ENCODE results near the gene PTF1A. TPM values are rescaled to one million over a fixed set of nuclear protein-coding genes. Genes with fewer than 3 reads are reported as not detected.

Gene PTF1A
- total and polyA plus RNA-seq, 7 donors, result not detected

GRCh38 chr10:23198610-23198939 lies 6.5 kb downstream of the PTF1A start:
- Histone ChIP-seq H3K4me1 (peaks cover 4% of the 10 kb centered on the region), H3K27ac (no peak overlapping the region), H3K4me3 (no peak overlapping the region), H3K27me3 (ENCODE audit: insufficient read depth in 3 of 3, low read length in 2 of 3) (peaks cover 6 to 96% (median 21%) of the 10 kb centered on the region in 3 donors), H3K36me3 (ENCODE audit: insufficient read depth in 1 of 2, low read depth in 1 of 2) (no peaks in the 10 kb centered on the region), H3K9me3 (no peaks in the 10 kb centered on the region)
- no peak for TF ChIP-seq CTCF (IDR thresholded peaks at IDR 0.05)
- 6 to 9% (median 8%) methylated on average over 13 of the region's 13 CpGs for WGBS, 3 donors
- no peak for ATAC-seq
- intact Hi-C loops (cut with DNase I), result no loop called here
- no peak for DNase-seq

GRCh38 chr10:23198940-23199767 lies 7.0 kb downstream of the PTF1A start:
- peaks cover 4% of the 10 kb centered on the region for H3K4me1 ChIP-seq
- H3K9me3 ChIP-seq, result no peaks in the 10 kb centered on the region
- no peak overlapping the region for H3K4me3 ChIP-seq
- no peak for TF ChIP-seq CTCF (IDR thresholded peaks at IDR 0.05)
- WGBS, 3 donors, result 1 to 3% (median 3%) methylated on average over 47 to 60 of the region's 60 CpGs
- DNase-seq (no peak), ATAC-seq (no peak)
- intact Hi-C loops (cut with DNase I), result no loop called here
- H3K27ac ChIP-seq, result no peak overlapping the region
- no peaks in the 10 kb centered on the region for H3K36me3 ChIP-seq (ENCODE audit: insufficient read depth in 1 of 2, low read depth in 1 of 2)
- H3K27me3 ChIP-seq (ENCODE audit: insufficient read depth in 3 of 3, low read length in 2 of 3), result peaks cover 4 to 96% (median 21%) of the 10 kb centered on the region in 3 donors

GRCh38 chr10:23199768-23200511 lies 7.8 kb downstream of the PTF1A start:
- ATAC-seq, result no peak

GRCh38 chr10:23200586-23200985 lies 8.5 kb downstream of the PTF1A start:
- H3K4me3 ChIP-seq, result no peak overlapping the region
- DNase-seq (no peak), ATAC-seq (no peak)
- no peak for TF ChIP-seq CTCF (IDR thresholded peaks at IDR 0.05)
- H3K4me1 ChIP-seq, result no peaks in the 10 kb centered on the region
- peaks cover 4 to 94% (median 11%) of the 10 kb centered on the region in 3 donors for H3K27me3 ChIP-seq (ENCODE audit: insufficient read depth in 3 of 3, low read length in 2 of 3)
- intact Hi-C loops (cut with DNase I), result no loop called here
- no peak overlapping the region for H3K27ac ChIP-seq
- no peaks in the 10 kb centered on the region for H3K9me3 ChIP-seq
- no peaks in the 10 kb centered on the region for H3K36me3 ChIP-seq (ENCODE audit: insufficient read depth in 1 of 2, low read depth in 1 of 2)
- WGBS, 3 donors, result 7 to 16% (median 10%) methylated on average over 12 of the region's 12 CpGs

More at GRCh38 chr10:23199768-23200511, 7.8 kb downstream of the PTF1A start:
- DNase-seq, result no peak
- H3K9me3 ChIP-seq, result no peaks in the 10 kb centered on the region
- no peaks in the 10 kb centered on the region for H3K36me3 ChIP-seq (ENCODE audit: insufficient read depth in 1 of 2, low read depth in 1 of 2)
- no peak overlapping the region for H3K27ac ChIP-seq
- 2 to 14% (median 10%) methylated on average over 30 of the region's 30 CpGs for WGBS, 3 donors
- H3K4me1 ChIP-seq, result peaks cover 1% of the 10 kb centered on the region
- peaks cover 4 to 96% (median 15%) of the 10 kb centered on the region in 3 donors for H3K27me3 ChIP-seq (ENCODE audit: insufficient read depth in 3 of 3, low read length in 2 of 3)
- no peak overlapping the region for H3K4me3 ChIP-seq
- intact Hi-C loops (cut with DNase I), result no loop called here
- no peak for TF ChIP-seq CTCF (IDR thresholded peaks at IDR 0.05)

Data from psoas muscle (tissue), 8 donors.